Endothelial cell of hepatic sinusoid (primary cell): ENCODE results near the gene PLPPR1.

Experiments used
- in situ Hi-C: cut with HindIII; loops from 2 replicates; pipeline ENCODE4 v1.10.0; 2017; ENCODE audit warnings: low sequenced_read_pairs

PLPPR1 gene

DNA sequence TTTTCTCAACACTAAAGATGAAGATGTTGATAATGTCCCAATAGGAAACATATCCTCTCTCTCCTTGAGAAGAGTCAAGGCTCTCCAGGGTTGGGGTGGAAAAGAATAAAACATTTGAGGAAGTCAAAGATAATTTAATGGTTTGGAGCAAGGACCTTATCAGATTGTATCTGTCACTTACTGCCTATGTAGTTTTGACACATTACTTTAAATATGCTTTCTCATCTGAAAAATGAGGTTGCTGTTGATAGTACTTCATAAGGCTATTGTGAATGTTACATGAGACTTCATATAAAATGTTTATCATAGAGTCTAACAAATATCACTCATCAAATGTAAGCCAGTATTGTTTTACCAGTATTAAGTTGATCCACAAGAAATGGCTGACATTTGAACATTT, 307.6 kb downstream of the PLPPR1 start:
- in situ Hi-C loops, result no loop called here

DNA sequence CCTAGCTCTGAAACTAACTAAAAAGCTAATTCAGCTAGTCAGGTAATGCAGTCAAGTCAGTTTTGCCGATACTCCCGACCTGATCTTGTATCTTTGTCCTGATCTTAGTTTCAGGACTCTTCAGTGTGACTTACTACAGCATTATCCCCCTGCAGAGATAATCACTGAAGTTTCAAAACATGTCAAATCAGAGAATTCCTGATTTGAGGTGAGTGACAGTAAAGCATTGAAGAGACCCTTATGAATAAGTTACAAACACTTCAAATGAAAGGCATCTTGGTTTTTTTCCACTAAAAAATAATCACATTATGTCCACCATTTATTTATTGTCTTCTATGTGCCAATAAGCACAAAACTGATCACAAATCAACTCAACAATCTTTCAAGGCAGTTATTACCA, 308.7 kb downstream of the PLPPR1 start:
- in situ Hi-C loops, result no loop called here

DNA sequence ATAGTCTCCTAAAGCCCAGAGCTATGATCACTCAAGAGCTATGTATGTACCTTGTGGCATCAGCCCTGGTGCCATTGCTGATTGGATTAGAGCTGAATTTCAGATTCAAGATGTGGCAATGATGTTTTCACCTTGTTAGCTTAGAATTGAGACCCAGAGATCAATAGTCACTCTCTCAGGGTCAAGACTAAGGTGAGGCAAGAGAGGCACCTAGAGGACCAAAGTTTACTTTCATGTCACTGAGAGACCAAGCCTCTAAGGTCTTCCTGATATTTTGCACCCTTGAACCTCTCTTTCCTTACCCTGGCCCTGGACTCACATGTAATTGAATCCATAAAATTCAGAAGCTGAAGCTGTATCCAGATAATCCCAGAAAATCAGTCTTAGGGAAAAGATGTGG, 313.4 kb downstream of the PLPPR1 start:
- in situ Hi-C loops, result no loop called here

DNA sequence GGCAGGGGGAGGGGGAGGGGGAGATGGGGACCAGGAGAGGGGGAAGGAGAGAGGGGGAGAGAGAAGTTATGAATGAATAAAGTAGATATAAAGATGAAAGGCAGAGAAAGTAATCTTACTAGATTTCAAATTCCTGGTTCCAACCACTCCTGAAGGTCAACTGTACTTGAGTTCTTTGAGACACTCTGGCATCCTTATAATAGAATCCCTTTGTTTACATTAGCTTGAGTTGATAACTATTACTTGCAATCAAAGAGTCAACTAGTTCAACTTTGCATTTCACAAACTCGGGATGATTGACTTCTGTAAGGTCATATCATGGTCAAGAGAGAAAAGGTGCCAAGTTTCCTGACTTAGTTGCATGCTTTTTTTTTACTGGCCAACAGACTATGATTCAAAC, 314.1 kb downstream of the PLPPR1 start:
- in situ Hi-C loops, result no loop called here

DNA sequence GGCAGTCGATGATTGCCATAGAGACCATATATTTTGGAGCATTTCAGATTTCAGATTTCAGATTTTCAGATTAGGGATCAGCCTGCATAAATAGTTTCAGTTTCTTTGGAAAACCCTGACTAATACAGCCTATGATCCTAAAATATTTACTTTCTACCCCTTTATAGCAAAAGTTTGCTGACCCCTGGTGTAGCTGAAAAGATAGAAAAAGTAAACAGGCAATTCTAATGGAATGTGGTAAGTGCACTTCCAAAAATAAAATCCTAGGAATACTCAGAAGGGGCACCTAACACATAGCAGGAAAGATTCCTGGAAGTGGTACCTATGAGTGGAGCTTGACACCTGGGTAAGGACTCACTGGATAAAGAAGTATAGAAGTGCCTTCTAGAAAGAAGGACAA, 321.8 kb downstream of the PLPPR1 start:
- in situ Hi-C loops, result no loop called here

DNA sequence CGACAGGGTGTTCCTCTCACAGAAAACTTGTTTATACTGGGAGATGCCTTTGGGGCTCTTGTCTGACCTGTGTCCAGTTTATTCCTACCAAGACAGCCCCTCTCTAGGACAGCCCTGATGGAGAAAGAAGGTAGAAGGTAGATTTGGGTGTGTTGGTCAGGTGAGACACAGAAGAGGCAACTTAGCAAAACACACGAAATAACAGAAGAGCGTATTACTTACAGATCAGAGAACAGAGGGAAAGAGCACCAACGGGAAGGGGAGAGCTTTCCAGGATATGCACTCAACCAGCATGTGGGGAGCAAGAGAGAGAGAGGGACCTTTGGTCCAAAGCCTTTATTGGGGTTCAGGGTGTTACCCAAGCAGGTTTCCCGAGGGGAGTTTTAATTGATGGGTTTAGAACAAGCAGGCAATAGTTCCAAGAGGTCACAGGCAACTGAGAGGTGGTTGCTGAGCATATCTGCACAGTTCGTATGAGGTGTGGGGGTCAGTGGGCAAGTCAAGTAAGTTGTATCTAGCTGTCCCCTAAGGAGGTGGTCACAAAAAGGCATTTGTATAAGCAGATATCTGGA, 324.5 kb downstream of the PLPPR1 start:
- in situ Hi-C loops, result no loop called here

DNA sequence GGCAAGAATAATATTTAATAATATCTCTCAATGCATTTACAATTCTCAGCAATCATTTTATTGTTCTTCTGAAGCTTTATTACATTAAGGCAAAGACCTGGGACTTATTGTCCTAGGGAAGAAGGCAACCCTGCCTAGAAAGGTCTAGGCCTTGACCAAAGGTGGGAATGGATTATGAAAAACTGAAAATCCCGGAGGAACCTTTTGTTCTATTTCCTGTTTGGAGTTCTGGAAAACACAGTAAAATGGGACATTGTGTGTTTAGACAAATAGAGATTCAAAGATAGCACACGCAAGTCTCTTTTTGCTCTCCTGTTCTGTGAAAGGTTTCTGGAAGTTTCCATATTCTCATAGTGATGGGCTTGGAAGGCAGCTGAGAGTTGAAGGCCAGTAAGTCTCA, 325.2 kb downstream of the PLPPR1 start:
- in situ Hi-C loops, result no loop called here

DNA sequence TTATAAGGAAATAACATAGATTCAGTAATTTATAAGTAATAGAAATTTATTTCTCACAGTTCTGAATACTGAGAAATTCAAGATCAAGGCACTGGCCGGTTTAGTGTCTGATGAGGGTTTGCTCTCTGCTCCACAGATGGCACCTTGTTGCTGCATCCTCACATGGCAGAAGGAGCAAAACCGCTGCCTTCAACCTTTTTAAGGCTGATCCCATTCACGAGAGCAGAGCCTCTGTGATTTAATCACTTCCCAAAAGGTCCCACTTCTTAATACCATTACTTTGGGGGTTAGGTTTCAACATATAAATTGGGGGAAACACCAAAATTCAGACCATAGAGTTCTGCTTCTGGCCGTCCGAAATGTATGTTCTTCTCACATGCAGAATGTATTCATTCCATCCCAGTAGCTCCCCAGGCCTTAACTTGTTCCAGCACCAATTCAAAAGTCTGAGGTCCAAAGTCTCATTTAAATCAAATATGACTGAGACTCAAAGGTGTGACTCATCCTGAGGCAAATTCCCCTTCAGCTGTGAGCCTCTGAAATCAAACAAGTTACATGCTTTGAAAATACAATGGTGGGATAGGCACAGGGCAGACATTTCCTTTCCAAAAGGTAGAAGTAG, 325.7 kb downstream of the PLPPR1 start:
- in situ Hi-C loops, result no loop called here

DNA sequence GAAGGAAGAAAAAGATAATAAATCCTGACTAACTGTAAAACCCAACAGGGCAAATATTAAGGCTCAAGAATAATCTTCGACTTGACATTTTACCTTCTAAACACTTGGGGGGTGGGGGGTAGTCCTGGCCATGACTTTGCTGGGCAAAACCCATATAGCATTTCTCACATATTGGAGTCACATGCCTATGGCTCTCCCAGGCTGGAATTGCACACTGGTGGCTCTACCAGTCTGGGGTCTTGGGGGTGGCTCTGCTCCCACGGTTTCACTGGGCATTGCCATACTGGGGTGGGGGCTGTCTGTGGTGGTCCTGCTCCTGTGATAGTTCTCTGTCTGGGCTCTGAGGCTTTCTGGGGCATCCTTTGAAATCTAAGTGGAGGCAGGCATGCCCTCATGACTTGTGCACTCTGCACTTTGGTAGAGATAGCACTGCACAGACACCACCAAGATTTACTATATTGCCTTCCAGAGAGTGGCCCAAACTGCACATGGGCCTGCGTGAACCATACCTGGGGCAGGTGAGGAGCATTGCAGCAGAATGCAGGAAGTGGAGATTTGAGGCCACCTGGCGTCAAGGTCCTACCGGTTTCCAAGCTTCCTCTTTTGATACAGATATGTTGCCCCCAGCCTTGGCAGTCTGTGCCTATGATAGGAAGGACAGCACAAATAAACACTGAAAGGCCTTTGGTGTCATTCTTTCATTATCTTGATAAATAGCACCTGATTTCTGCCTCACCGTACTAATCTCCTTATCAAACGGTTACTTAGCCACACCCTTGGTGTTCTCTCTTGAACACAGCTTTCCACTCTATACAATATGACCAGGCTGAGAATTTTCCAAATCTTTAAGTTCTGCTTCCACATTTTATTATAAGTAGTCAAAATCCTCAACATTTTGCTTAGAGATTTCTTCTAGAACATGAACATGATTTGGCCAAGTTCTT, 326.5 kb downstream of the PLPPR1 start:
- in situ Hi-C loops, result no loop called here

DNA sequence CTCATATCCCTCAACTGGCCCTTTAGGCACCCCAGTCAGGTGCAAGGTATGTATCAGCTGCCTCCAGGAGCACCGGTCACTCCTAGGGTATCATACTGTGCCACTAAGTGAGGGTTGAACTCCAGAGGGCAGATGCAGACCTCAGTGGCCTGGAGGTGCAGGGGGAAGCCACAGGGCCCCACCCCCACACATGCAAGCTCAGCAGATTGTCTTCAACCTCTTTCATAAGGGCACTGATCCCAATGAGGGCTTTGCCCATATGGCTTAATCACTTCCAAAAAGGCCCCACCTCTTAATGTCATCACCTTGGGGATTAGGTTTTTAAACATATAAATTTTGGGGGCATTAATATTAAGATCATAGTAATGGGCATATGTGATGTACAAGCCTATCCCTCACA, 328.1 kb downstream of the PLPPR1 start:
- in situ Hi-C loops, result no loop called here

DNA sequence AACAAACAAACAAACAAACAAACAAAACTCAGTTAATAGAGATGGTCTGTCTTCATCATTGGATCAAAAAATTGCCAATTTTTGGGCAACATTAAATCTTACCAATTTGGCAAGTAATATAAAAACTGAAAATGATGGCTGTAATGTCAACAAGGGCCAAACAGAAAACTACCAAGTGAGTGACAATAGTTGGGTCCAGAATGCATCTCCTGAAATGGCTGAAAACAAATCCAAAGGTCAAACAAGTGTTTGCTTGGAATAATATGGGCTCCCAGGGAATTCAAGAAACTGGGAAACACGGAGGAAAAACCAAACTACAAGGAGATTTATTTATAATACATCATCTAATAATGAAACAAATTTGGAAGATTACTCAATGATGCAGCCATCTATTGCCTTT, 331.2 kb downstream of the PLPPR1 start:
- in situ Hi-C loops, result no loop called here

DNA sequence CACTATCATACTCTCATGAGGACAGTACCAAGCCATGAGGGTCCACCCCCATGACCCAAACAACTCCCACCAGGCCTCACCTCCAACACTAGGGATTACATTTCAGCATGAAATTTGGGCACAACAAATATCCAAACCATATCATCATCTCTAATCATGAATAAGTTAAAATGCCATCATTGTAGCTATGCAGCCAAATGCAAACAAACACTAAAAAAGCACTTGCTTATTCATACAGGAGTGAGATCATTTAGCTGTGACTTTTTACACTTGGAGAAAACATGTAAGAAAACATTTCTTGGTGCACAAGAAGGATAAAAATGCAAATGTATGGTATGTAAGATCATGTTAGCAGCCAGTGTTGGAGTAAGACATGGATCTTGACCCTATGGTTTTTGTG, 332.1 kb downstream of the PLPPR1 start:
- in situ Hi-C loops, result no loop called here

DNA sequence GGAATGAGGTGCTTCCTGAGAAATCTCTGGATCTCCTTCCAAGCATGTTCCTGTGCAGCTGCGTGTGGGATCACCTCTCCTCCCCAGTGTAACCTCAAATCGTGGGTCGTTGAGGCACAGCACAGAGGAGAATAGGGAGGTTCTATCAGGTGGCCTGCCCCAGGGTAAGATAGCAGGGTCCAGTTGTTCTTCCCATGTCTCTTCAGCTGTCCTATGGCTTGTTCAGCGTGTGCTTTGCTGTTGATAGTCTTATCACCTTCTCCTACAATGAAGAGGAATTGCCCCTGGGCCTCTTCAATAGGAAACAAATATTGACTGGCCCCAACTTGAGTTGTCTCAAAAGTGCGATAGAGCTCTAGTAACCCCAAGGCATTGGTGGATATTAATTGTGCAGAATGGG, 333.9 kb downstream of the PLPPR1 start:
- in situ Hi-C loops, result no loop called here

DNA sequence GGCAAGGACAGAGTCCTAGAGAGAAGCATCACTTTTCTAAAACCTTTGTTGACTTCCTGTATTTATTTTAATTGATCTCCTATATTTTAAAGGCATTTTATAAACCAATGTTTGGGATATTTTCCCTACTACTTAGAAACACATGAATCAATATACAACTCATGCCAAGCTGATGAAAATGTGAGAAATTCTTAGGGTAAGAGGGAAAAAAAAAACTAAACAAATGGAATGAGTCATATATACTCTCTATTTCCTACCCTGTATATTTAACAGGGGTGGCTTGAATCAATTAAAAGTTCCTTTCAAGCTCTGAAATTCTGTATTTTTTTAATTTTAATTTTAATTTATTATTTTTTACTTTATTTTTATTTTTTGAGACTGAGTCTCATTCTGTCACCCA, 336.7 kb downstream of the PLPPR1 start:
- in situ Hi-C loops, result no loop called here

DNA sequence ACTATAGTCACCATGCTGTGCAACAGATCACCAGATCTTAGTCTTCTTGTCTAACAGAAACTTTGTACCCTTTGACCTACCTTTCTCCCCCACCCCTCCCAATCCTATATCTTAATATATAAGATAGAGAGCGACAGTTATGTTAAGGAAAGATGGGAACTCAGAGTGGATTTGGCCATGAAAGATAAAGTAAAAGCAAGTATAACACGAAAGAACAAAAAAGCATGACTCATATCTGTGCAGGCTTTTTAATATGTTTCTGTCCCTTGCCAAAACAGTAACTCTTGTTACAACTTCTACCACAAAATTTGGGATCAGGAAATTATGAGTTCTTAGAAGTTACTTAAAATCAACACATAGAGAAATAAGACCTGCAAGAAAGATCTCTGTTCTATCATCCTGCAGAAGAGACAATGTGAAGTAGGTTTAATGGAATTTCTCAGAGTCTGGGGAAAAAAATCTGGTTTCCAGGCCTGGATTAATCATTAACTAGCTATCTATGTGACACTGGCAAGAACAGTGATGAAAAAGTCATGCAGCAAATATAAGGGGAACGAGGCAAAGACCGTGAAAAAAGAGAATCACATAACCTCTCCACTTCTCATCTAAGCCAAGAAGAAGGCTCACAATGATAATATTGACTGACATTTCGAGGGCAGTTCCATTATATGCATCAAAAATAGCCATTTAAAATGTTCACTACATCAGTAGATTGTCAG, 337.7 kb downstream of the PLPPR1 start:
- in situ Hi-C loops, result no loop called here

DNA sequence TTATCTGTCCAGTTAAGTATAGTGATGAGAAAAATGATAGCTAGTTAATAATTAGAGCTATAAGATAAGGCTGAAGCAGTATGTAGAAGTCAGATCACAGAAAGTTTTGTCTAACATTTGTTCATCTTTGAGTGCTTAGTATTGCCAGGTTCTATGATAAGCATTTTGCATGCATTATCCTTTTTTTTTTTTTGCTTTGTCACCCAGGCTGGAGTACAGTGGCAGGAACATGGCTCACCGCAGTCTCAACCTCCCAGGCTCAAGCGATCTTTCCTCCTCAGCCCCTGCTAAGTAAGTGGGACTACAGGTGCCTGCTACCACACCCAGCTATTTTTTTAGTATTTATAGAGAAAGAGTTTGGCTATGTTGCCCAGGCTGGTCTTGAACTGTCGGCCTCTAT, 338.8 kb downstream of the PLPPR1 start:
- in situ Hi-C loops, result no loop called here

DNA sequence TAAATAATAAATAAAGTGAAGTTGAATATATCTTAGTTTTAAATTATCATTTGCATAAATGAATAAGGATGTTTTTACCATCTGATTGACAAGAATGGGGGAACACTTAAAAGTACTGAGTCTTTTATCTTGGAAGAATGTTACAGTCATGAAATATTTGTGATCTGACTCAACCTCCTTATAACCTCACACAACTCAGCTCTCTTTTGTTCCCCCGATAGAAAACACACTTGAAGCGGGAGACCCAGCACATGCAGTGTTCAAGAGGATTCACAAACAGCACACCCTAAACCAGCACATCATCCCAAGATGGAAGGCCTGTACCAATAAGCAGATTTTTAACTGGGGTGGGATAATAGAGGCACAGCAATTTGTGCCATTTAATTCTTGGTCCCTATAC, 340.8 kb downstream of the PLPPR1 start:
- in situ Hi-C loops, result no loop called here

DNA sequence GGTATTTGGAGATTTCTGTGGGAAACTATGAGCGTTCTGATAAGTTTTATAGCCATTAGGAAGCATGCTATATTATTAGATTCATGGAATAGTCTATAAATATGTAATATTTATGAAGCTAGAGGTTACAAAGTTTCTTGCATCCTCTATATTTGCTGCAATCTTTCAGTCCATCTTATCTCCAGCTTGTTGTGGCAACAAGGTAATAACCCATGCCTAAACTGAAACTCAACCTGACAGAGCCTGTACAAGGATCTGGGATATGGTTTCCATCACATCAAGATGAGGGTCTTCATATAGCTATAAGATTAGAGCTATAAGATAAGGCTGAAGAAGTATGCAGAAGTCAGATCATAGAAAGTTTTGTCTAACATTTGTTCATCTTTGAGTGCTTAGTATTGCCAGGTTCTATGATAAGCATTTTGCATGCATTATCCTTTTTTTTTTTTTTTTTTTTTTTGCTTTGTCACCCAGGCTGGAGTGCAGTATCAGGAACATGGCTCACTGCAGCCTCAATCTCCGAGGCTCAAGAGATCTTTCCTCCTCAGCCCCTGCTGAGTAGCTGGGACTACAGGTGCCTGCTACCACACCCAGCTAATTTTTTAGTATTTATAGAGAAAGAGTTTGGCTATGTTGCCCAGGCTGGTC, 341.5 kb downstream of the PLPPR1 start:
- in situ Hi-C loops, result no loop called here

DNA sequence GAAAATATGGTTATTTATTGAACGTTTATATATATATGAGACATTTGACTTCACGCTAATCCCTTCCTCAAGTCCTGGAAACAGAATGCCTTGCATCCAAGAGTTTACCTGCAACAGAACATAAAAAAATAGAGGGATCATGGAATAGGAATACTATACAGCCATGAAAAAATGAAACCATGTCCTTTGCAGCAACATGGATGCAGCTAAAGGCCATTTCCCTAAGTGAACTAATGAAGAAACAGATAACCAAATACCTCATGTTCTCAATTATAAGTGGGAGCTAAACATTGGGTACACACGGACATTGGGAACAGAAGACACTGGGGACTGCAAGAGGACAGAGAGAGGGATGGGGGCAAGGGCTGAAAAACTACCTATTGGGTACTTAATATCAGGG, 343.3 kb downstream of the PLPPR1 start:
- in situ Hi-C loops, result no loop called here

DNA sequence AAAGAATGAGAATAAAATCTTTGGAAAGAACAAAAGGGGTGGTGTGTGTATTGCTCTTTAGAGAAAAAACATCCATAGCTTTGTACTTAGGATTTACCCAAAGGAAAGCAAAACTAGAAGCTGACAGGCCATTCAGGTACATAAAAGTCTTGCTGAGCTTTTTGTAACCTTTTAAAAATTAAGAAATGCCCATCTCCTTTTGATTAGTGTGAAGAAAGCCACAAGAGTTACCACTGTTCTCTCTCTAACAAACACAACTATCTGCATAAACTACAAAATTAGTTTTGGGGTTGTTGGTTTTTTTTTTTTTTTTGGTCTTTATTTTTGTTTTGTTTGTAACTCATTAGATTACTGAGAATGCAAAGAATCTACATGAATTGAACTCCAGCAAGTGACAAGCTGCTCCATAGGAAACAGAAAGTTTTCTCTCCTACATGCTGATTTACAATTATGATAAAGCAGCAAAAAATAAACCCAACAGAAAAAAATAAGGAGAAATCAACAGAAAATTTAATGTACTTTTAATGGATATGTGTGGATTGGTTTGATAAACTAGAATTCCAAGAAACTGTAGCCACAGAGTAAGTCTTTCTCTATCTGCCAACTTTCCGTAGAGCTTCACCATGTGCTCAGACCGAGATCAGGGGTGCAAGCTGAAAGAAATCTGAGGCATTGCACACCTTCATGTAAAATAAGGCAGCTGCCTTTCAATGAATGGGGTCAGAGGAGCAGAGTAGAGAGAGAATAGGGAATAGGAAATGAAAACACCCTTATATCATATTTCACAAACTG, 344.0 kb downstream of the PLPPR1 start:
- in situ Hi-C loops, result no loop called here
